Glutamatergic neuron (in vitro differentiated cells): Measurements from ENCODE around the gene CDH11. TPM values are rescaled to one million over a fixed set of nuclear protein-coding genes. Genes with fewer than 3 reads are reported as not detected.

Experiments used
- DNase-seq: peaks from one replicate; pipeline ENCODE4 v3.0.0; 2022
- H3K27ac Mint-ChIP-seq: one replicate; pipeline ENCODE4 v1.8.0; 2020; ENCODE audit warnings: mild to moderate bottlenecking, mixed read lengths, inconsistent platforms; ENCODE audit not compliant: unreplicated experiment
- H3K27me3 Mint-ChIP-seq: one replicate; pipeline ENCODE4 v1.8.0; 2020; ENCODE audit warnings: mild to moderate bottlenecking, moderate library complexity, mixed read lengths, inconsistent platforms; ENCODE audit not compliant: unreplicated experiment
- H3K36me3 Mint-ChIP-seq: one replicate; pipeline ENCODE4 v1.8.0; 2020; ENCODE audit warnings: mild to moderate bottlenecking, mixed read lengths, inconsistent platforms; ENCODE audit not compliant: unreplicated experiment
- H3K4me1 Mint-ChIP-seq: one replicate; pipeline ENCODE4 v1.8.0; 2020; ENCODE audit warnings: mild to moderate bottlenecking, low read depth, mixed read lengths, inconsistent platforms; ENCODE audit not compliant: unreplicated experiment
- H3K4me3 Mint-ChIP-seq: one replicate; pipeline ENCODE4 v1.8.0; 2020; ENCODE audit warnings: mild to moderate bottlenecking, mixed read lengths, inconsistent platforms; ENCODE audit not compliant: unreplicated experiment
- H3K9me3 Mint-ChIP-seq: one replicate; pipeline ENCODE4 v1.8.0; 2020; ENCODE audit warnings: mild to moderate bottlenecking, moderate library complexity, mixed read lengths, inconsistent platforms; ENCODE audit not compliant: unreplicated experiment
- total RNA-seq: library from RNA; stranded (reverse); fragmentation: NEBNext Ultra II Directional; extraction: Animal tissue kit (Norgen Biotek cat#: 25700); gene quantifications from one replicate; pipeline ENCODE4 v1.2.1, GENCODE V29; 2021; ENCODE audit not compliant: unreplicated experiment
- TF ChIP-seq, protein P1 (sequence below): fragments of 200-600 bp; sonication (generic); IDR thresholded peaks from one replicate; pipeline ENCODE4 v1.5.0; 2021; ENCODE audit not compliant: partially characterized antibody, unreplicated experiment

Gene CDH11
- total RNA-seq, 1 donor from 2014 or later: 2.6 TPM

DNA sequence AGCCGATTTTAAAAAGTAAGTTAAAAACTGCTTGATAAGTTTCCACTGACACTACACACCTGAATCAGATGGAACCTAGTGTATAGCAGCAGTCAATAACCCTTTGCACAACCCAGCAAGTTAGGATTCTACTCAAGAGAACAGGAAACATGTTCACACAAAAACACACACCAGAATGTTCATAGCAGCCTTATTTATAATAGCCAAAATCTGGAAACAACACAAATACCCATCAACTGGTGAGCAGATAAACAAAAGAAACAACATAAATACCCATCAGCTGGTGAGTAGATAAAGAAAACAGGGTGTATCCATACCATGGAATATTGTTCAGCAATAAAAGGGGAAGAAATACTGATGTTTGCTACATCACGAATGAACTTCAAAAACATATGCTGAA is 2.7 kb upstream of the CDH11 start:
- Mint-ChIP-seq H3K27ac (no peak overlapping the region), H3K4me3 (no peak overlapping the region), H3K4me1 (peaks cover 8% of the 10 kb centered on the region), H3K9me3 (peaks cover 8% of the 10 kb centered on the region), H3K27me3 (peaks cover 18% of the 10 kb centered on the region), H3K36me3 (no peaks in the 10 kb centered on the region)
- TF ChIP-seq, protein P1, sequence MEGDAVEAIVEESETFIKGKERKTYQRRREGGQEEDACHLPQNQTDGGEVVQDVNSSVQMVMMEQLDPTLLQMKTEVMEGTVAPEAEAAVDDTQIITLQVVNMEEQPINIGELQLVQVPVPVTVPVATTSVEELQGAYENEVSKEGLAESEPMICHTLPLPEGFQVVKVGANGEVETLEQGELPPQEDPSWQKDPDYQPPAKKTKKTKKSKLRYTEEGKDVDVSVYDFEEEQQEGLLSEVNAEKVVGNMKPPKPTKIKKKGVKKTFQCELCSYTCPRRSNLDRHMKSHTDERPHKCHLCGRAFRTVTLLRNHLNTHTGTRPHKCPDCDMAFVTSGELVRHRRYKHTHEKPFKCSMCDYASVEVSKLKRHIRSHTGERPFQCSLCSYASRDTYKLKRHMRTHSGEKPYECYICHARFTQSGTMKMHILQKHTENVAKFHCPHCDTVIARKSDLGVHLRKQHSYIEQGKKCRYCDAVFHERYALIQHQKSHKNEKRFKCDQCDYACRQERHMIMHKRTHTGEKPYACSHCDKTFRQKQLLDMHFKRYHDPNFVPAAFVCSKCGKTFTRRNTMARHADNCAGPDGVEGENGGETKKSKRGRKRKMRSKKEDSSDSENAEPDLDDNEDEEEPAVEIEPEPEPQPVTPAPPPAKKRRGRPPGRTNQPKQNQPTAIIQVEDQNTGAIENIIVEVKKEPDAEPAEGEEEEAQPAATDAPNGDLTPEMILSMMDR: no peak
- DNase-seq: no peak

DNA sequence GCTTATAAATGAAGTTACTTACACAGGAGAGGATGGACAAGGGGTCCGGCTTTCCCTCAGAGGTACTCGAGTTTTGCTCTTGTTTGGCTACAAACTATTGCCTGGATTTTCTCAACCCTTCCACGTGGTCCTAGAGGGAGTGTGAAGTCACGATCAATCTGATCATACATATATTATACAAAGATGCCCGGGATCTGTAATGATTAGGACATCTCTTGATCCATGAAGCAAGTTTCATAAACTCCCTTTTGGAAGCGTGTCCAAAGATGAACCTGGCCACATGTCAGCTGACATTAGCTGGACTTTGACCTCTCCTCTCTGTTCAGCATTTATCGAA is 2.3 kb upstream of the CDH11 start:
- Mint-ChIP-seq H3K4me1 (peaks cover 8% of the 10 kb centered on the region), H3K36me3 (no peaks in the 10 kb centered on the region), H3K27me3 (peaks cover 18% of the 10 kb centered on the region), H3K27ac (no peak overlapping the region), H3K9me3 (peaks cover 8% of the 10 kb centered on the region), H3K4me3 (peak overlapping the region; percentile 55)
- TF ChIP-seq, protein P1: no peak
- DNase-seq: no peak

DNA sequence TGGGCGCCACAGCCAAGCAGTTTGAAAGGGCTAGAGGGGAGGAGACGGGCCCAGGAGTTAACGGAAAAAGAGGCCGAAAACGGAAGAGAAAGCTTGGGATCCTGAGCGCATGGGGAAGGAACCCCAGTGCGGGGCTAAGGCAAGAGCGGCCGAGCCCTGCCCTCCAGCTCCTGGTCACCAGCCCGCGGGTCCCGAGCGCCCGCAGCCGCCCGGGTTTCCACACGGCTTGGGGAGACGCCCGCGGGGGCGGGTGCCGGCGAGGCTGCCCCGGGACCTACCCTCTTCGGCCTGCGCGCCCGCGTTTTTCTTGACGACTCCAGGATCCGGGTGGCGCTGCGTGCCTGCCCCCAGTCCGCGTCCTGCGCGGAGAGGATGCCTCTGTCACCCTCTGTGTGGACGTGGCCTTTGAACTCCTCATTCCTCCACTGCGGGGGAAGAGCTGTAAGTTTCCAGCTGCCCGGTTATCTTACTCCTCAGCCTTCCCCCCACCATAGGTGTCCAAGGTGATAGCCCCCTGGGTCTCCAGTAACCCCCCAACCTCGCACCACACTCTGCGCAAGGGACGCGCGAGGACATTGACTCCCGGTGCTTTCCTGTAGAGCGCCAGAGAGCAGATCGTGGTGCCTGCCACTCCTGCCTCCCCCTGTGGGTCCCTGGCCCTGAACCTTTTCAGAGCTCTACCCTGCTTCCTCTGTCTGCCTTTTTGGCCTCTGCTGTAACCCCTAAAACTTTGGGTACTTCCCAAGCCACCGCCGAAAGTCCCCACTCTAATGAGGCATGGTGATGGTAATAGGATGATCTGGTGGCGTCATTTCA is 1.7 kb upstream of the CDH11 start:
- TF ChIP-seq, protein P1: no peak
- H3K27ac Mint-ChIP-seq: no peak overlapping the region
- no peaks in the 10 kb centered on the region for H3K36me3 Mint-ChIP-seq
- H3K4me3 Mint-ChIP-seq: peak overlapping the region; percentile 91
- H3K27me3 Mint-ChIP-seq: peaks cover 22% of the 10 kb centered on the region
- DNase-seq: peak; percentile 35
- peaks cover 8% of the 10 kb centered on the region for H3K4me1 Mint-ChIP-seq
- H3K9me3 Mint-ChIP-seq: peaks cover 8% of the 10 kb centered on the region

DNA sequence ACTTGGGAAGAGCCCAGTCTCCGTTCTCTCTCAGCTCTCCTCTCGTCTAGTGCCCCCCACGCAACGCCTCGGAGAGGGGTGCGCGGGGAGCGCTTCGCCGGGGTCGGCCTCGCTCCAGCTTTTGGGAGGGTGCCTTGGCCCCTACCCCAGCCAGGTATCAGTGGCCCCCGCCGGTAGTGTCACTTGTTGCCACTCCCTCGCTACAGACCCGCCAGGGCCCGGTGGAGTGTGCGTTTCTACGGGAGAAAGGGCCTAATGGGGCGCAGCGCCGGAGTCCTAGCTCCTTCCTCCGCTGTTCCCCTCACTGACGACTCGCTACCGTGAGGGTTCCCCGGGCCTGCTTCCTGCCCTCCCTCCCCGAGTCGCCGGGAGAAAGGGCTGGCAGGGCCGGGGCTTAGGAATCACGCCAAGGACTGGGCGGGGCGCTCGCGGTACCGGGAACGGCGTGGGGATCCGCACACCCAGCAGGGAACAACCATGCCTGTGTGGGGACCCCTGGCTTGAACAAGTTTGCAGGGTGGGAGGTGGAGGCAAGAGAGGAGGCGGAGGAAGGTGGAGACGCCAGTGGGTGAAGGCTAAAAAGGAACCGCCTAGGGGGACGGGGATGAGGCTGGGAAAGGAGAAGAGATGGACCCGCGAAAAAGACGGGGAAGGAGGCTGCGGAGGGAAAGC is 997 bp upstream of the CDH11 start:
- peak; percentile 42 for DNase-seq
- Mint-ChIP-seq H3K4me1 (peaks cover 12% of the 10 kb centered on the region), H3K27me3 (peaks cover 22% of the 10 kb centered on the region), H3K36me3 (no peaks in the 10 kb centered on the region), H3K27ac (no peak overlapping the region), H3K9me3 (peaks cover 8% of the 10 kb centered on the region), H3K4me3 (peak overlapping the region; percentile 91)
- TF ChIP-seq, protein P1: no peak
